B cell (primary cell): ENCODE data around the gene PDE4A. TPM values are rescaled to one million over a fixed set of nuclear protein-coding genes. Genes with fewer than 3 reads are reported as not detected.

Source experiments
- ATAC-seq: fragments of 200-7000 bp; cut with Tn5 transposase; one replicate; pipeline ENCODE4 v1.10.0; 2021; ENCODE audit warnings: low read depth, mild to moderate bottlenecking, moderate number of reproducible peaks, moderate library complexity
- CTCF ChIA-PET: fragments of 350-600 bp; sonication (Branson Sonifier 250); formaldehyde crosslinking; loops from one replicate; lab custom pipeline; 2021; ENCODE audit warnings: antibody characterized with exemption, inconsistent platforms; lab: Charles Lee
- POLR2A ChIA-PET: fragments of 350-600 bp; sonication (Branson Sonifier 250); formaldehyde crosslinking; loops from one replicate; lab custom pipeline; 2021; ENCODE audit warnings: antibody characterized with exemption; lab: Charles Lee
- DNase-seq: peaks from one replicate; pipeline ENCODE4 v3.0.0; 2013
- H2AFZ ChIP-seq: 2 replicates; pipeline ENCODE4 v1.6.1; 2012; ENCODE audit warnings: mild to moderate bottlenecking, low read depth, low read length; ENCODE audit not compliant: insufficient read depth, poor library complexity, severe bottlenecking
- H3K27ac ChIP-seq, 2 donors: 1 replicate in 1 of 2; 2 replicates in 1 of 2; pipeline ENCODE4 v1.5.1; 2012 to 2013; ENCODE audit warnings: low read length in 2 of 2, mild to moderate bottlenecking in 2 of 2, moderate library complexity in 1 of 2
- H3K27me3 ChIP-seq, 4 experiments: fragments of 200-600 bp in 1 of 4; sonication (generic) in 1 of 4; replicated peaks in 1 of 4; 1 replicate in 2 of 4; 2 replicates in 2 of 4; pipeline versions ENCODE4 v1.6.1 to v1.7.0; 2013 to 2016; ENCODE audit warnings: low read length in 3 of 4, mild to moderate bottlenecking in 2 of 4, mixed read lengths in 1 of 4, moderate library complexity in 1 of 4; ENCODE audit not compliant: insufficient read depth in 4 of 4, control insufficient read depth in 3 of 4; ENCODE audit errors: control extremely low read depth in 1 of 4
- H3K36me3 ChIP-seq, 2 experiments: replicated peaks in 1 of 2; 1 replicate in 1 of 2; 2 replicates in 1 of 2; pipeline versions ENCODE4 v1.6.1 to v1.7.1; 2013; ENCODE audit warnings: low read length in 1 of 2; ENCODE audit not compliant: insufficient read depth in 2 of 2, control insufficient read depth in 1 of 2; ENCODE audit errors: control extremely low read depth in 1 of 2, extremely low read depth in 1 of 2
- H3K4me1 ChIP-seq, 2 donors: fragments of 200-600 bp in 1 of 2; sonication (generic) in 1 of 2; 1 replicate in 1 of 2; 2 replicates in 1 of 2; pipeline versions ENCODE4 v1.5.1 to v1.6.1; 2013 to 2017; ENCODE audit warnings: low read length in 2 of 2; ENCODE audit not compliant: control insufficient read depth in 2 of 2, insufficient read depth in 2 of 2
- H3K4me2 ChIP-seq: replicated peaks from 2 replicates; pipeline ENCODE3; 2012; ENCODE audit warnings: mild to moderate bottlenecking, low read depth, low read length; ENCODE audit not compliant: poor library complexity, severe bottlenecking
- H3K4me3 ChIP-seq, 5 experiments: fragments of 200-600 bp in 1 of 5; sonication (generic) in 1 of 5; 1 replicate in 3 of 5; 2 replicates in 2 of 5; pipeline versions ENCODE4 v1.5.1 to v1.7.0; 2011 to 2016; ENCODE audit warnings: low read length in 4 of 5, mild to moderate bottlenecking in 4 of 5, low read depth in 2 of 5, control low read depth in 1 of 5, moderate library complexity in 1 of 5; ENCODE audit not compliant: insufficient read depth in 1 of 5; ENCODE audit errors: control extremely low read depth in 1 of 5, extremely low read depth in 1 of 5
- H3K79me2 ChIP-seq: fragments of 200-600 bp; sonication (generic); one replicate; pipeline ENCODE4 v1.6.0; 2016; ENCODE audit warnings: low read length; ENCODE audit not compliant: control insufficient read depth, insufficient read depth
- H3K9ac ChIP-seq: fragments of 200-600 bp; sonication (generic); 2 replicates; pipeline ENCODE4 v1.6.1; 2017; ENCODE audit warnings: mild to moderate bottlenecking, low read length, moderate library complexity
- H3K9me3 ChIP-seq, 3 donors: one replicate each; pipeline versions ENCODE4 v1.6.1 to v1.7.1; 2013; ENCODE audit warnings: low read length in 2 of 3; ENCODE audit not compliant: control insufficient read depth in 2 of 3, insufficient read depth in 1 of 3; ENCODE audit errors: control extremely low read depth in 1 of 3
- H4K20me1 ChIP-seq: 2 replicates; pipeline ENCODE4 v1.6.0; 2012; ENCODE audit warnings: mild to moderate bottlenecking, low read length; ENCODE audit not compliant: insufficient read depth, control insufficient read depth, poor library complexity, severe bottlenecking
- H3K27ac Mint-ChIP-seq: one replicate; pipeline ENCODE4 v1.8.0; 2021; ENCODE audit warnings: mixed read lengths
- H3K27me3 Mint-ChIP-seq: one replicate; pipeline ENCODE4 v1.8.0; 2021; ENCODE audit warnings: mixed read lengths
- H3K4me1 Mint-ChIP-seq: one replicate; pipeline ENCODE4 v1.8.0; 2021; ENCODE audit warnings: mixed read lengths
- H3K4me3 Mint-ChIP-seq: one replicate; pipeline ENCODE4 v1.8.0; 2021; ENCODE audit warnings: mixed read lengths
- H3K9me3 Mint-ChIP-seq: one replicate; pipeline ENCODE4 v1.8.0; 2022; ENCODE audit warnings: mixed read lengths; ENCODE audit not compliant: insufficient read depth
- EZH2 ChIP-seq: IDR thresholded peaks from 2 replicates; pipeline ENCODE4 v1.6.1; 2012; ENCODE audit warnings: borderline replicate concordance, low read depth, mild to moderate bottlenecking, moderate library complexity, low read length; ENCODE audit not compliant: insufficient read depth, poor library complexity, severe bottlenecking
- WGBS: methylation state at CpG from one replicate; pipeline ENCODE4 v1.1.5; 2013; ENCODE audit warnings: missing lambda C conversion rate; ENCODE audit not compliant: insufficient coverage; 5-methylcytosine and 5-hydroxymethylcytosine counted together
- intact Hi-C: fragments of 100-400 bp; cut with micrococcal nuclease; formaldehyde crosslinking; loops from one replicate; pipeline ENCODE4 v1.10.0; 2022
- polyA plus RNA-seq: library from polyadenylated mRNA; depleted of rRNA; stranded (reverse); fragments of >200 nt; gene quantifications from 2 replicates; pipeline ENCODE4 v1.2.3, GENCODE V29; 2012
- total RNA-seq, 2 donors: library from RNA; stranded (reverse); fragments of 120-200 nt in 1 of 2; gene quantifications; 1 replicate in 1 of 2; 2 replicates in 1 of 2; pipeline versions ENCODE4 v1.2.3 to v1.2.4, GENCODE V29; 2013 to 2022
- TF ChIP-seq, protein P1 (sequence below): fragments of 200-600 bp; IDR thresholded peaks from one replicate; pipeline ENCODE4 v1.8.0; 2022; ENCODE audit warnings: antibody characterized with exemption, mild to moderate bottlenecking

PDE4A gene
- total and polyA plus RNA-seq, 2 donors (not counting 1 experiment from before 2014, with no cell fraction given): 1.5 to 10.9 TPM

DNA sequence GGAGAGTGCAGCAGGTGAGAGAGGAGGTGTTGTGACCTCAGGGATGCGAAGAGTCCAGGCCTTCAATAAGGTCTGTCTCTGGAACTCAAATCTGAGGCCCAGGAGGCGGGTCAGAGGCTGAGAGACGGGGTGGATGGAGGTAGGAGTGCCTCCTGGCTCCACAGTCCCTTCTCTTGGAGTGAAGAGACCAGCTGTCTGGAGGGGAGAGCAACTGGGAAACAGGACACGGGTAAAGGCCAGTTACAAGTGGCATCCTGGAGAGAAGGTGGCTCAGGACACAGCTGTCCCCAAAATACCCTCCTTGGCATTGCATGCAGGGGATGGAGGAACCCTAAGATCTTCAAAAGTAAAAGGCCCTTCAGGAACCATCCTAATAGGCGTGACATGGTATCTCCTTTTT is 19.2 kb downstream of the PDE4A start:
- Mint-ChIP-seq H3K4me3 (no peak overlapping the region), H3K27ac (no peak overlapping the region), H3K27me3 (no peaks in the 10 kb centered on the region), H3K9me3 (no peaks in the 10 kb centered on the region), H3K4me1 (peaks cover 6% of the 10 kb centered on the region)
- Histone ChIP-seq H3K36me3 (no peaks in the 10 kb centered on the region), H3K9ac (no peak overlapping the region), H3K4me1 (no peaks in the 10 kb centered on the region), H4K20me1 (no peaks in the 10 kb centered on the region), H3K9me3 (no peaks in the 10 kb centered on the region), H3K4me2 (no peak overlapping the region), H3K79me2 (no peaks in the 10 kb centered on the region), H3K4me3 (no peak overlapping the region), H3K27me3 (no peaks in the 10 kb centered on the region), H2AFZ (no peak overlapping the region), H3K27ac (no peak overlapping the region)
- DNase-seq (no peak), ATAC-seq (no peak)
- POLR2A ChIA-PET: no interaction called here
- WGBS: 93% methylated on average over 5 of the region's 5 CpGs
- no peak for TF ChIP-seq EZH2
- TF ChIP-seq, protein P1, sequence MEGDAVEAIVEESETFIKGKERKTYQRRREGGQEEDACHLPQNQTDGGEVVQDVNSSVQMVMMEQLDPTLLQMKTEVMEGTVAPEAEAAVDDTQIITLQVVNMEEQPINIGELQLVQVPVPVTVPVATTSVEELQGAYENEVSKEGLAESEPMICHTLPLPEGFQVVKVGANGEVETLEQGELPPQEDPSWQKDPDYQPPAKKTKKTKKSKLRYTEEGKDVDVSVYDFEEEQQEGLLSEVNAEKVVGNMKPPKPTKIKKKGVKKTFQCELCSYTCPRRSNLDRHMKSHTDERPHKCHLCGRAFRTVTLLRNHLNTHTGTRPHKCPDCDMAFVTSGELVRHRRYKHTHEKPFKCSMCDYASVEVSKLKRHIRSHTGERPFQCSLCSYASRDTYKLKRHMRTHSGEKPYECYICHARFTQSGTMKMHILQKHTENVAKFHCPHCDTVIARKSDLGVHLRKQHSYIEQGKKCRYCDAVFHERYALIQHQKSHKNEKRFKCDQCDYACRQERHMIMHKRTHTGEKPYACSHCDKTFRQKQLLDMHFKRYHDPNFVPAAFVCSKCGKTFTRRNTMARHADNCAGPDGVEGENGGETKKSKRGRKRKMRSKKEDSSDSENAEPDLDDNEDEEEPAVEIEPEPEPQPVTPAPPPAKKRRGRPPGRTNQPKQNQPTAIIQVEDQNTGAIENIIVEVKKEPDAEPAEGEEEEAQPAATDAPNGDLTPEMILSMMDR: no peak
- intact Hi-C loops: no loop called here
- CTCF ChIA-PET: interaction anchor here (0.7 to 5.3 kb wide), 3 partner anchors 28 to 50 kb away, joined by 3 to 32 read pairs (median 3); partner anchors contain the start of gene CDC37

DNA sequence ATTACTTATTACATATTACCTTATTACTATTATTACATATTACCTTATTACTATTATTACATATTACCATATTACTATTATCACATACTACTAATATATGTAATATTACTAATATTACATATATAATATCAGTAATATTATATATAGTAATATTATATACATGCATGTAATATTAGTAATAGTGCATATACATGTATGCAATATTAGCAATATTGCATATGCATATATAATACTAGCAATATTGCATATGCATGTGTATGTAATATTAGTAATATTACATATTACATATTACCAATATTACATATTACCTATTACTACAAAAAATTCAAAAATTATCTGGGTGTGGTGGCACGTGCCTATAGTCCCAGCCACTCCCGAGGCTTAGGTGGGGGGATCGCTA is 22.4 kb downstream of the PDE4A start:
- no peaks in the 10 kb centered on the region for H3K9me3 ChIP-seq
- Mint-ChIP-seq H3K9me3 (no peaks in the 10 kb centered on the region), H3K27me3 (no peaks in the 10 kb centered on the region), H3K27ac (no peak overlapping the region), H3K4me1 (peaks cover 5% of the 10 kb centered on the region), H3K4me3 (no peak overlapping the region)
- ATAC-seq (no peak), DNase-seq (no peak)
- WGBS: 93% methylated on average over 3 of the region's 3 CpGs
- H3K4me2 ChIP-seq: no peak overlapping the region
- no peak overlapping the region for H3K4me3 ChIP-seq
- H3K9ac ChIP-seq: no peak overlapping the region
- no peaks in the 10 kb centered on the region for H3K79me2 ChIP-seq
- intact Hi-C loops: no loop called here
- H3K27me3 ChIP-seq: no peaks in the 10 kb centered on the region
- H2AFZ ChIP-seq: no peak overlapping the region
- H3K36me3 ChIP-seq: no peaks in the 10 kb centered on the region
- no peaks in the 10 kb centered on the region for H4K20me1 ChIP-seq
- peaks cover 0 to 5% of the 10 kb centered on the region in 2 donors for H3K4me1 ChIP-seq
- no peak overlapping the region for H3K27ac ChIP-seq
- ChIA-PET POLR2A (no interaction called here), CTCF (interaction anchor here (1.0 kb wide), 1 partner anchor 25 kb away, joined by 3 read pairs; no protein-coding TSS in a partner anchor)
- TF ChIP-seq, protein P1: no peak
- TF ChIP-seq EZH2: no peak
